HG02981 (cell line): Measurements from ENCODE around the gene OR2D2.
"Not testable (repeated sequence)": the region's sequence is repeated elsewhere in the genome, so short reads cannot be mapped to it uniquely, and the experiment has no call there.

ENCODE experiments used
- ATAC-seq: cut with Tn5 transposase; IDR thresholded peaks from one replicate; pipeline ENCODE4 v1.9.1; 2021; ENCODE audit warnings: mild to moderate bottlenecking, moderate library complexity; ENCODE audit not compliant: unreplicated experiment

The OR2D2 gene

GRCh38 chr11:6892400-6892799 lies at the start of gene OR2D2:
Gene OR2D2, minus strand, starts transcription at chr11:6892500. Its CDS starts 0 bp downstream, at chr11:6892500.
- ATAC-seq: no peak

- ATAC-seq: no peak
Measured at GRCh38 chr11:6941970-6942369, 49.7 kb upstream of the OR2D2 start.

- ATAC-seq: no peak
Measured at GRCh38 chr11:6932145-6932544, 39.8 kb upstream of the OR2D2 start.

- no peak for ATAC-seq
Measured at GRCh38 chr11:6931146-6931713, 38.9 kb upstream of the OR2D2 start.

GRCh38 chr11:6928916-6929315 lies 36.6 kb upstream of the OR2D2 start:
- ATAC-seq: no peak

DNA sequence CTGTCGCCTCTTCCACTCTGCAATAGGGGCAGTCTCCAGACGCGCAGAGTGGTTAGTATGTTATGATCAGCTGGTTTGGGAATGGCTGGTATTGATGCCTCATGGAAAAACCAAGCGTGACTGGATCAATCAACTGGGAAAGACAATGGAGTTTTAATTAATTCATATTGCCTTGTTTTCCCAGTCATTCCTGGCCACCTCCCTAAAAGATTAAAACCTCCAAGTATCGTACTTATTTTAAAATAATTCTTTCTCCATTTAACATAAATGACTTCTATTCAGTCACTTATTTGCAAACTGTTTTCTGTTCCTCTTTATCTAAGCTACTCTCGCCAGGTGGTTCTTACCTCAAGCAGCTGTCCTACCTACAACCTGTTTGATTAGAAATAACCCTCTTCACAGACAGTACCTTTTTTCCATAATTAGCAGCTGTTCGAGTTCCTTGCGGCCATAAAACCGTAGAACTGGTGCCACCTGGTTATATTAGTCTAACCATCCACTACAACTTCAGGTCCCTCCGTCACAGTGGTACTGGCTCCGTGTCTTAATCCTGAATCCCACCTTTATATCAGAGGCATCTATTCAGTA lies 34.8 kb upstream of the OR2D2 start:
- ATAC-seq: peak; percentile 75

DNA sequence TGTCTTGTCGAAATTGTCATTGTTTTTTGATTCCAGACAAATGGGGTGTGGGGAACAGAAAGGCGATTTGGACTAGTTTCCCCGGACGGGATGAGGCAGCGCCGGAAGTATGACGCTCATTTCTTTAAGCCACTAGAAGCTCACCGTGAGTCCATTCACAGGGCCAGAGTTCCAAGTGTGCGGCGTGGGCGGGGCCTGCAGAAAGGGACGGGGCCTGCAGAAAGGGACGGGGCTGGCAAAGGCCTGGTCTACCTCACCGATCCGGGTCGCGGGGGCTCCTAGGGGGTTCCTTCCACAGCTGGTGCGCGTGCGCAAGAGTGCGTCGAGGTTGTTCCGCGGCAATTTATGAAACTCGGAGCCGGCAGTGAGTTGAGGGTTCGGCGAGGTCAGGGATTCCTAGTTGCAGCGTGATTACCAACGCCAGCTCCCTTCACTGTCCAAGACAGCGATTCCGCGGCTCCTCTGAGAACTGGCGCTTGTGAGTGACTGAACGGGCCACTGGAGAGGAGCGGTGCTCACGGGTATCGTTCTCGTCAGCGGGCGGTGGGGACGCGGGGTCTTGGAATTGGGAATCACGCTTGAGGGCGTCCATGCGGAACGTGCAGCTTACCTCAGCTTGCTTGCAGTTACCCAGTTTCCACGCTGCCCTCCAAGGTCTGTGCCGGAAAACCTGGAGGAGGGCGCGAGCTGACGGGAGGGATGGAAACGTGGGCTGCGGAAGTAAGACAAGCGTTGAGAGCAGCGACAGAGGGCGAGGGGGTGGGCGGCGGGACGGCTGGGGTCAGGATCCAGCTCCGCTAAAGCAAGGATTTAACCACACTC lies 34.1 kb upstream of the OR2D2 start, which contains the start of gene ZNF215:
ZNF215 (plus strand) TSS at position 219 of the 822 bp plus-strand sequence. CDS start 5,847 bp downstream, outside the sequence.
- peak; percentile 63 for ATAC-seq

DNA sequence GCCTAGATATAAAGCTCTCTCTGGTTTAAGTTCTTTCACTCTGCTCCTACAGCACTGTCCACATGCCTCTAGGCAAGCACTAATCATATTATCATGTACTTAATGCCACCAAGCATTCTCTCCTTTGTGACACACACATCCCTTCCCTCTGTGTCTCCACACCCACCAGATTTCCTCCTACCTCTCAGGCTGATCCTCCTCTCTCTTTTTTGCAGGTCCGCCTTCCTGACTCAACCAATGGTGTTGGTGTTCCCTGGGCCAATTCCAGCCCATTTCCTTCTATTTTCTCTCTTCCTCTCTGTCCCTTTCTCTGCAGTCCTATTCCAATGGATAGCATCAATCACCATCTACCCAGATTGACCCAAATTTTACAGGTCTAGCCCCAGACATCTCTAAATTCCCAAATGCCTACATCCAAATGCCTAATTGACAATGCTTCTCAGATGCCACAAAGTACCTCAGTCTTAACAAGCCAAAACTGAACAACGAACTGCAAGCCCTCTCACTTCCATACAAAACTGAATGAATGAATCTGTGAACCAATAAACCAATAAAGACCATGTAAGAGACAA lies 33.4 kb upstream of the OR2D2 start:
- ATAC-seq: no peak

DNA sequence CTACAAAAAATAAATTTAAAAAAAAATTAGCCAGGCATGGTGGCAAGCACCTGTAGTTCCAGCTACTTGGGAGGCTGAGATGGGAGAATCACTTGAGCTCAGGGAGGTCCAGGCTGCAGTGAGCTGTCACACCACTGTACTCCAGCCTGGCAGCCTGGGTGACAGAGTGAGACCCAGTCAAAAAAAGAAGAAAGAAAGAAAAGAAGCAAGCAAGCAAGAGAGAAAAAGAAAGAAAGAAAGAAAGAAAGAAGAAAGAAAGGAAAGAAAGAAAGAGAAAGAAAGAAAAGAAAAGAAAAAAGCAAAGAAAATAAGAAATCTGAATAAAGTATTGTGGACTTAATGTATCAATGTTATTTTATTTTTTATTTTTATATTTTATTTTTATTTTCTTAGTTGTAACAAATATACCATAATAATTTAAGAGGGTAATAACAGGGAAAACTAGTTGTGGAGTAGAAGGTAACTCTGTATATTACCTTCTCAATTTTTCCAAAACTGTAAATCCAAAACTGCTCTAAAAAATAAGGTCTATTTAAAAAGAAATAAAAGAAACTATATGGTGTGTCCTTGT lies 32.8 kb upstream of the OR2D2 start:
- no peak for ATAC-seq

- ATAC-seq: no peak
Measured at GRCh38 chr11:6920702-6921101, 28.4 kb upstream of the OR2D2 start, which contains the start of gene OR2D3. Gene OR2D3, plus strand, starts transcription at chr11:6921002. Its CDS starts 0 bp downstream, at chr11:6921002.

- ATAC-seq: no peak
Measured at GRCh38 chr11:6919698-6920097, 27.4 kb upstream of the OR2D2 start.

- no peak for ATAC-seq
Measured at GRCh38 chr11:6911948-6912347, 19.6 kb upstream of the OR2D2 start.

DNA sequence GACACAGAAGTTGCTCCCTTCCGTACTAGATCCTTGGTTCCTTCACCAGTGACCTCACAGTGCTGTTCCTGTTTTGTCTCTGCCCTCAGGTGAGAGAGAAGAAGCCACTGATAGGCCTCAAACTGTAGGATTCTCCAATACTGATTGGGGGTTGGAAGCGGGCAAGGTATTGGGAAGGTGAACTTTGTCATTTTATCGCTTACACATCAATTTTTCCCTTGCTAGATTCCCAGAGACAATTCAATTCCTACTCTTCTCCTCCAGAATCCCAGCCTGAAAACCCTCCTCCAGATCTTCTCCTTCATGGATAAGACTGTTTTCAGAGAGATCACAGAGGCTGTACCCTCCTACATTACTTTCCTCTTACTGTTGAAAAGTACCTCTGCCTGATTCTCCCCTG lies 19.1 kb upstream of the OR2D2 start:
- no peak for ATAC-seq

GRCh38 chr11:6904804-6905203 lies 12.5 kb upstream of the OR2D2 start:
- ATAC-seq: not testable (repeated sequence)

GRCh38 chr11:6900327-6900999 lies 8.2 kb upstream of the OR2D2 start:
- ATAC-seq: no peak

DNA sequence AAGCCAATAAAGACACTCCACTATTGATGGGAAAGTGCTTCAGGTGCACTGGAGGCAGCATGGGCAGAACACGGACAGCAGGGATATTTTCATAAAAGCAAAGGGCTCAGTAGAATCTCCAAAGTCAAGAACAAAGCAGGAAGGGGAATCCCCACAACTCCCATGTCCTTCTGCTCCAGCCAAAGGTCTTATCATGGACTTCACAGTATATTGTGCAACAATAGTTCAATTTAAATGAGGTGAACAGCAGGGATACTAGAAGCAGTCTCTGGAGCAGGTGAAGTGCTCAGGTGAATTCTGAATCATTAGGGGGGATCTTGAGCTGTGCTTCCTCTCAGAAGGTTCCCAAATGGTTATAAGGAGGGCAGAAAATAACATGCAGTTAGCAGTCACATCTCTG lies 6.6 kb upstream of the OR2D2 start:
- no peak for ATAC-seq

DNA sequence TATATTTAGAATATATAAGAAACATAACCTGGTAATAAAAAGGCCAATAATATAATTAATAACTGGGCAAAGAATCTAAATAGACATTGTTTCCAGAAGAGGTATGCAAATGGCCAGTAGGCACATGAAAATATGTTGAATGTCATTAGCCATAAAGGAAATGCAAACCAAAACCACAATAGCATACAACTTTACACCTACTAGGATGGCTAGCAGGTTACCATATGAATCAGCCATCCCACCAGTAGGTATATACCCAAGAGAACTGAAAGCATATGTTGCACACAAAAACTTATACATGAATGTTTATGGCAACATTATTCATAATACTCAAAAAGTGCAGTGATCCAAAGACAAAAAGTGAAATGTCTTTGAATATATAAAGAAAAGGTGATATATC lies 2.7 kb upstream of the OR2D2 start:
- ATAC-seq: peak; percentile 90

DNA sequence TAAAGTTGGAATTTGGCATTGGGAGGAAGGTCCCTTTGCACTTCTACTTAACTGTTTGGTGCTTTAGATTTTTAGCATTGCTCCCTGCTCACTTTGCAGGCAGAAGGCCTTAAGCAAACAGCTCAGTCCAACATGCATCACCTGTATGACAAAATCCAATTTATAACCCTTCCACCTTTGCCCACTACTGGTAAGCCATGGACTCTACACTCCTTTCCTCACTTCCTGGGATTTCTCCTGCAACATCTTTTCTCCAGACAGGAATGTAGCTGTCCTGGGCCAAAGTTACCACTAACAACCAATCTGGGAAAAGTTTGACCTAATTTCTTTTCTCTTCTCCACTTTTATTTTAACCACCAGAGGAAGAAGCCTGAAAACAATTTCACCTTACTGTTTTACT lies 1.8 kb upstream of the OR2D2 start:
- ATAC-seq: no peak

- ATAC-seq: no peak
Measured at GRCh38 chr11:6889835-6890234, 2.5 kb downstream of the OR2D2 start.

DNA sequence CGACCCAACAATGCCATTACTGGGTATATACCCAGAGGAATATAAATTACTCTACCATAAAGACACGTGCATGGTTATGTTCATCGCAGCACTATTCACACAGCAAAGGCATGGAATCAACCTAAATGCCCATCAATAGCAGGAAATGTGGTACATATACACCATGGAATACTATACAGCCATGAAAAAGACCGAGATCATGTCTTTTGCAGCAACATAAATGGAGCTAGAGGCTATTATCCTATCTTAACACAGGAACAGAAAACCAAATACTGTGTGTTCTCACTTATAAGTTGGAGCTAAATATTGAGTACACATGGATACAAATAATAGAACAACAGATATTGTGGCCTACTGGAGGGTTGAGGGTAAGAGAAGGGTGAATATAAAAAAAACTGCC lies 3.5 kb downstream of the OR2D2 start:
- no peak for ATAC-seq

GRCh38 chr11:6887711-6888110 lies 4.6 kb downstream of the OR2D2 start:
- ATAC-seq: not testable (repeated sequence)
